Thoracic aorta (tissue), 2 donors: ENCODE results near the gene MMP21. TPM values are rescaled to one million over a fixed set of nuclear protein-coding genes. Genes with fewer than 3 reads are reported as not detected.

Experiments used
- ATAC-seq: fragments of 150-250 bp; one replicate; pipeline ENCODE4 v1.8.0; 2017; ENCODE audit warnings: low read depth; ENCODE audit not compliant: insufficient number of reproducible peaks, low FRiP score
- DNase-seq: peaks from one replicate; pipeline ENCODE4 v3.0.0-alpha.2; 2020; ENCODE audit warnings: low spot score
- H3K27ac ChIP-seq, 2 donors: fragments of 200-600 bp; sonication (generic); 1 replicate in 1 of 2; 2 replicates in 1 of 2; pipeline ENCODE4 v1.5.1; 2016; ENCODE audit warnings: mild to moderate bottlenecking in 2 of 2, moderate library complexity in 2 of 2
- H3K27me3 ChIP-seq: fragments of 200-600 bp; sonication (generic); replicated peaks from 2 replicates; pipeline ENCODE4 v1.6.0; 2016; ENCODE audit warnings: mild to moderate bottlenecking; ENCODE audit not compliant: insufficient read depth
- H3K36me3 ChIP-seq: fragments of 200-600 bp; sonication (generic); one replicate; pipeline ENCODE4 v1.5.1; 2016
- H3K4me1 ChIP-seq, 2 donors: fragments of 200-600 bp; sonication (generic); 1 replicate in 1 of 2; 2 replicates in 1 of 2; pipeline versions ENCODE4 v1.5.1 to v1.6.0; 2016; ENCODE audit warnings: low read depth in 2 of 2, mild to moderate bottlenecking in 1 of 2; ENCODE audit not compliant: control insufficient read depth in 1 of 2
- H3K4me3 ChIP-seq: fragments of 200-600 bp; sonication (generic); 2 replicates; pipeline ENCODE4 v1.5.1; 2016; ENCODE audit warnings: mild to moderate bottlenecking
- H3K9me3 ChIP-seq: fragments of 200-600 bp; sonication (generic); 2 replicates; pipeline ENCODE4 v1.5.1; 2016
- CTCF ChIP-seq: fragments of 200-600 bp; sonication (generic); IDR thresholded peaks from one replicate; pipeline ENCODE4 v1.5.1; 2019; ENCODE audit warnings: antibody characterized with exemption
- total RNA-seq, 2 donors: library from RNA; depleted of rRNA; stranded (reverse); fragments of >200 nt; gene quantifications; one replicate each; pipeline versions ENCODE4 v1.1.0 to v1.2.3, GENCODE V29; 2016

MMP21 gene
- total RNA-seq, 2 donors from 2014 or later, result not detected

- H3K27ac ChIP-seq, result no peak overlapping the region
- no peak for ATAC-seq
- peaks cover 58% of the 10 kb centered on the region for H3K36me3 ChIP-seq
- no peaks in the 10 kb centered on the region for H3K9me3 ChIP-seq
- no peaks in the 10 kb centered on the region for H3K4me1 ChIP-seq
- no peaks in the 10 kb centered on the region for H3K27me3 ChIP-seq
- DNase-seq, result no peak
- H3K4me3 ChIP-seq, result no peak overlapping the region
- TF ChIP-seq CTCF, result no peak
Measured at GRCh38 chr10:125747417-125747816, 28.2 kb downstream of the MMP21 start.

- no peaks in the 10 kb centered on the region for H3K4me1 ChIP-seq
- ATAC-seq, result no peak
- no peaks in the 10 kb centered on the region for H3K27me3 ChIP-seq
- DNase-seq, result no peak
- TF ChIP-seq CTCF, result no peak
- H3K9me3 ChIP-seq, result no peaks in the 10 kb centered on the region
- peaks cover 57% of the 10 kb centered on the region for H3K36me3 ChIP-seq
- no peak overlapping the region for H3K4me3 ChIP-seq
- no peak overlapping the region for H3K27ac ChIP-seq
Measured at GRCh38 chr10:125744909-125745308, 30.7 kb downstream of the MMP21 start.

GRCh38 chr10:125742465-125742864, 33.2 kb downstream of the MMP21 start:
- H3K27ac ChIP-seq, result no peak overlapping the region
- H3K9me3 ChIP-seq, result no peaks in the 10 kb centered on the region
- no peaks in the 10 kb centered on the region for H3K27me3 ChIP-seq
- H3K4me1 ChIP-seq, result no peaks in the 10 kb centered on the region
- DNase-seq, result no peak
- no peak for ATAC-seq
- peaks cover 64% of the 10 kb centered on the region for H3K36me3 ChIP-seq
- no peak for TF ChIP-seq CTCF
- no peak overlapping the region for H3K4me3 ChIP-seq

GRCh38 chr10:125739994-125740679, 35.5 kb downstream of the MMP21 start:
- TF ChIP-seq CTCF, result no peak
- Histone ChIP-seq H3K36me3 (peaks cover 65% of the 10 kb centered on the region), H3K9me3 (no peaks in the 10 kb centered on the region), H3K27ac (no peak overlapping the region), H3K27me3 (no peaks in the 10 kb centered on the region), H3K4me3 (no peak overlapping the region), H3K4me1 (no peaks in the 10 kb centered on the region)
- ATAC-seq, result no peak
- no peak for DNase-seq

- H3K27ac ChIP-seq, result no peak overlapping the region
- no peak for ATAC-seq
- peaks cover 55% of the 10 kb centered on the region for H3K36me3 ChIP-seq
- DNase-seq, result no peak
- H3K4me1 ChIP-seq, result no peaks in the 10 kb centered on the region
- no peak for TF ChIP-seq CTCF
- no peak overlapping the region for H3K4me3 ChIP-seq
- no peaks in the 10 kb centered on the region for H3K9me3 ChIP-seq
- no peaks in the 10 kb centered on the region for H3K27me3 ChIP-seq
Measured at GRCh38 chr10:125738206-125738605, 37.4 kb downstream of the MMP21 start.
